ENCODE data around the gene AMH.

The AMH gene

DNA sequence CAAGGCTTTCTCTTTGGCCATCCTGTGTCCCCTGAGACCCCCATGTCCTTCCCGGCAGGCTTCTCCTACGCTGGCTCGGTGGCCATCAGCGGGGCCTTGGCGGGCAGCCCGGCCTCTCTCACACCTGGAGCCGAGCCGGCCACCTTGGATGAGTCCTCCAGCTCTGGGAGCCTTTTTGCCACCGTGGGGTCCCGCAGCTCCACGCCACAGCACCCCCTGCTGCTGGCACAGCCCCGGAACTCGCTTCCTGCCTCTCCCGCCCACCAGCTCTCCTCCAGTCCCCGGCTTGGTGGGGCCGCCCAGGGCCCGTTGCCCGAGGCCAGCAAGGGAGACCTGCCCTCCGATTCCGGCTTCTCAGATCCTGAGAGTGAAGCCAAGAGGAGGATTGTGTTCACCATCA is 27.2 kb upstream of the AMH start:
- no peak for DNase-seq

DNA sequence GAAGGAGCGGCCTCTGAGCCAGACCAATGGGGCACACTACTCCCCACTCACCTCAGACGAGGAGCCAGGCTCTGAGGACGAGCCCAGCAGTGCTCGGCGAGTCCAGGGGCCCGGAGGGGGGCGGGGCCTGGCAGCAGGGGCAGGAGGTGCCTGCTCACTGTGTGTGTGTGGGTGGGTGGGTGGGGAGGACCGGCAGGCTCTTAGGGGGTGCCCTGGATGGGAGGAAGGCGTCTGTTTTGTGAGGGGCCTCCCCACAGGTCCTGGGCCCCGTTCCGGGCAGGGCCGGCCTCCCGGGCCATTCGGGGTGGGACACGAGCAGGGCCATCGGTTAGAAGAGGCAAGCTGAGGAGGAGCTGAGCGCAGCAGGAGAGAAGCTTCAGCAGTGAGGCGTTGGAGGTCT is 25.7 kb upstream of the AMH start:
- no peak for DNase-seq

DNA sequence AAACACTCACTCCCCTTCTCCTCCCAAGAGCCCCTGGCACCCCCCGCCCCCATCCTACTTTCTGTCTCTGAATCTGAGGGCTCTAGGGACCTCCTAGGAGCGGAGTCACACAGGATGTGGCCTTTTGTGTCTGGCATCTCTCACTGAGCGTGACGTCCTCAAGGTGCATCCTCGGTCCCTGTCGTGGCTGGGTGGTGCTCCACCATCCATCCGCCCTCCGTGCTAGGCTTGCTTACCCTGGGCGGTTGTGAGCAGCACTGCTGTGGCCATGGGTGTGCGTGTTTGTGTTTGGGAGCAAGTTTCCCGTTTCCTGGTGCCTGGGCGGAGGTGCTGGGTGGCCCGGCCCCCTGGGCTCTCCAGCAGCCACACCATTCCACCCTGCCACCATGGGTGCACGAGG is 25.2 kb upstream of the AMH start:
- no peak for DNase-seq

DNA sequence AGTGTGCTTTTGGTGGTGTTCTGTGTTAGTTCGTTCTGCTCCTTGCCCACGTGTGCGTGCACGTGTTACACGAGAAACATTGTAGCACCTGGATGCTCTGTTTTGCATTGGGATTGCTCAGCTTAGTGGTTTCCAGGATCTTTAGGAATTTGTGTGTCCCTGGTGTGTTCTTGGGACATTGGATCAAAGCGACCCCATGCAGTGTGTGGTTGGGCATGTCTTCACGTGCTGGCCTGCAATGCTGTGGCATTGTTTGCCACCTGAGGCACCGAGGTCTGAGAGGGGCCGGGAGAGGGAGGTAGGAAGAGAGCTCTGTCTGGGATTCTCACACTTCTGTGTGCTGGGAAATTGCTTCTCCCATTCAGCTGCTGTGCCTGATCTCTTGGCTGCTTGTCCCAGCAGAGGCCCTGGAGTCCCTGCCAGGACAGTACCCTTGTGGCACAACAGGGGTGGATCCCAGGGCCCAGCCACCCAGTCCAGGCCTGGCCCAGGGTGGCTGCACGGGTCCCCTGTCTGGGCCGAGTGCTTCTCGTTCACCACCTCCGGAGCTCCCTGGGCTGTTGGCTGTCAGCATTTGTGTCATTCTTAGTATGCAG is 24.3 kb upstream of the AMH start:
- no peak for DNase-seq

DNA sequence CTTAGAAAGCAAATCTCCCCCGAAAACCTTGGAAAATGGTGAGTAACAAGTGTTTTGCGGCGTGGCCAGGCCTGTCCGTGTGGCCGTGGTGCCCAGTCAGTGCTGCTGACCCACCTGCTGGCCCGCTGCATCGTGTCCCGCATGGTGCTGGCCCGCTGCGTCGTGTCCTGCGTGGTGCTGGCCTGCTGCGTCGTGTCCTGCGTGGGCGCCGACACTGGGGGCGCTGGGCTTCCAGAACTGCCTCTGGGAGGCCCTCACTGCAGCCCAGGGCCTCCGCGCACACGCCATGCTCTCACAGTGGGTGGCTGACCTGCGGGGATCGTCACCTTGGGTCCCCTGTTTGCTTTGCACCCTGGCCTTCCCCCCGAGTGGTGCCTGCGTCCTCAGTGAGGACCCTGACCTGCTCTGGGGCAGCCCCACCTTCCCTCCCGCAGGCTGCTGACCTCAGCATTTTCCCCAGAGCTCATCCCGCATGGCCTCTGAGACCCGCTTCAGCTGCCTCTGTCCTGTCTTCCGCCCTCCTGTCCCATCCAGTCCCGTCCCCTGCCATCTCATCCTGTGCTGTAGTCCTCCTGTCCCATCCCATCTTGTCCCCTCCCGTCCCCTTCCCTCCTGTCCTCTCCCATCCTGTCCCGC is 23.6 kb upstream of the AMH start:
- no peak for DNase-seq

DNA sequence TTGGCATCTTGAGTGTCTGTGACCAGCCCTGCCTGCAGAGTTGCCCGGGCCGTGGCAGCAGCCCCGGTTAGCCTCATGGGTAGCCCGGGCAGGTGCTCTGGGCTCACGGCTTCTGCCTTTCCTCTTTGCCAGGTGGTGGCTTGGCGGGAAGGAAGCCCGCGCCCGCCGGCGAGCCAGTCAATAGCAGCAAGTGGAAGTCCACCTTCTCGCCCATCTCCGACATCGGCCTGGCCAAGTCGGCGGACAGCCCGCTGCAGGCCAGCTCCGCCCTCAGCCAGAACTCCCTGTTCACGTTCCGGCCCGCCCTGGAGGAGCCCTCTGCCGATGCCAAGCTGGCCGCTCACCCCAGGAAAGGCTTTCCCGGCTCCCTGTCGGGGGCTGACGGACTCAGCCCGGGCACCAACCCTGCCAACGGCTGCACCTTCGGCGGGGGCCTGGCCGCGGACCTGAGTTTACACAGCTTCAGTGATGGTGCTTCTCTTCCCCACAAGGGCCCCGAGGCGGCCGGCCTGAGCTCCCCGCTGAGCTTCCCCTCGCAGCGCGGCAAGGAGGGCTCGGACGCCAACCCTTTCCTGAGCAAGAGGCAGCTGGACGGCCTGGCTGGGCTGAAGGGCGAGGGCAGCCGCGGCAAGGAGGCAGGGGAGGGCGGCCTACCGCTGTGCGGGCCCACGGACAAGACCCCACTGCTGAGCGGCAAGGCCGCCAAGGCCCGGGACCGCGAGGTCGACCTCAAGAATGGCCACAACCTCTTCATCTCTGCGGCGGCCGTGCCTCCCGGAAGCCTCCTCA is 22.9 kb upstream of the AMH start:
- no peak for DNase-seq

DNA sequence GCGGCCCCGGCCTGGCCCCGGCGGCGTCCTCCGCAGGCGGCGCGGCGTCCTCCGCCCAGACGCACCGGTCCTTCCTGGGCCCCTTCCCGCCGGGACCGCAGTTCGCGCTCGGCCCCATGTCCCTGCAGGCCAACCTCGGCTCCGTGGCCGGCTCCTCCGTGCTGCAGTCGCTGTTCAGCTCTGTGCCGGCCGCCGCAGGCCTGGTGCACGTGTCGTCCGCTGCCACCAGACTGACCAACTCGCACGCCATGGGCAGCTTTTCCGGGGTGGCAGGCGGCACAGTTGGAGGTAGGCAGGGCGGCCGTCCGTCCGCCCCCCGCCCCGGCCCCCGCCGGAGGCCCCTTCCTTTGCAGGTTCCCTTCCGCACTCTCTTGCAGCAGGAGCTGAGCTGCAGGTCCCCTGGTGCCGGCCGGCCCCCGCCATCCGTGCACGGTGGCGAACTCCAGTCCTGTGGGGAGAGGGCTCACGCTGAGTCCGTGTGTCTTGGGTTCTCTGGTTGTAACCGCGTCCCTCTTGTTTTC is 22.2 kb upstream of the AMH start:
- DNase-seq = no peak

DNA sequence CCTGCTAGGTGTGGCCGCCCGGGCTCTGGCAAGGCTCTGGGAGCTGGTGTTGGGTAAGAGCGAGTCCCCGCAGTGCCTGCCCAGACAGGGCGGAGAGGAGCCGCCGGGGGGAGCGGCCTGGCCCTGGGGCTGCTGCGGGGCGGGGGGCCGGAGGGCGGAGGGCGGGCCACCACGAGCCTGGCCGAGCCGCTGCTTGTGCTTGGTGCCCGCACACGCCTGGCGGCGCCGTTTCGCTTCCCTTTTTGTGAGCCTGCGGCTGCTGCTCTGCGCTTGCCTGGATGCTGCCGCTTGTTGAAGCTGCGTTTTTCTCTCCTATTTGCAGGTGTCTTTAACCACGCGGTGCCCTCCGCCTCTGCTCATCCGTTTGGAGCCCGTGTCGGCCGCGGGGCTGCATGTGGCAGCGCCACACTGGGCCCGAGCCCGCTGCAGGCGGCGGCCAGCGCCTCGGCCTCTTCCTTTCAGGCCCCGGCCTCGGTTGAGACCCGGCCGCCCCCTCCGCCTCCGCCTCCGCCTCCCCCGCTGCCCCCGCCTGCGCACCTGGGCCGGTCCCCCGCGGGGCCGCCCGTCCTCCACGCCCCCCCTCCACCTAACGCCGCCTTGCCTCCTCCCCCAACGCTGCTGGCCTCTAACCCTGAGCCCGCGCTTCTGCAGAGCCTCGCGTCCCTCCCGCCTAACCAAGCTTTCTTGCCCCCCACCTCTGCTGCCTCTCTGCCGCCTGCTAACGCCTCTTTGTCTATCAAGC is 21.5 kb upstream of the AMH start:
- no peak for DNase-seq

DNA sequence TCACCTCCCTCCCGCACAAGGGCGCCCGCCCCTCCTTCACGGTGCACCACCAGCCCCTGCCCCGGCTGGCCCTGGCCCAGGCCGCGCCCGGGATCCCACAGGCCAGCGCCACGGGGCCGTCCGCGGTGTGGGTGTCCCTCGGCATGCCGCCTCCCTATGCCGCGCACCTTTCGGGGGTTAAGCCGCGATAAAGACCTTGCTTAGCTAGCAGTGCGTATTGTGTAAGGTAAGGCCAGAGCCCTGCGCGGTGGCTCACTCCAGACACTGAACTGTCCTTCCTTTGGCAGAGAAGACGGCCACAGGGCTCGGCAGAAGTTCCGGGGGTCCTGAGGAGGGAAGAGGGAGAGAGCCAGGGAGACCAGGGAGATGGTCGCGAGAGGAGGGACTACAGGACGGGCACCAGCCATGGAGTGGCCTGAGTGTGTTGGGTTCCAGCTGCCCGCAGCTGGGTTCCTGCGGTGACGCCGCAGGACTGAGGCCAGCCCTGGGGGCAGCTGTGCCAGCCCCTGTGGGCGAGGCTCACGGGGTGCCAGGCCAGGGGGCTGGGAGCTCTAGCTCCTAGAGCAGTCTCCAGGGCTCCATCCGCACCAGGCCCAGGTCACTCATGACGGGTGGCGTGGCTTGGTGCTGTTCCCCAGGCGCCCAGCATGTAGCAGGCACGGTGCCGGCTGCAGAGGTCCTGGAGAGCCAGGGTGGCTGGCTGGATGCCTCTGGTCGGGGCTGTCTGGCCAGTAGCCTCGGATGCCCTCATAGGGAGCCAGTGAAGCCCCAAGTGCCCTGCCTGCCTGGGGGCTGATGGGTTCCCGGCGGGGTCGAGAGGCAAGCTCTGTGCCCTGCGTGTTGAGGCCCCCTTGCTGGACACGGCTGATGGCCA is 20.7 kb upstream of the AMH start:
- DNase-seq = no peak

DNA sequence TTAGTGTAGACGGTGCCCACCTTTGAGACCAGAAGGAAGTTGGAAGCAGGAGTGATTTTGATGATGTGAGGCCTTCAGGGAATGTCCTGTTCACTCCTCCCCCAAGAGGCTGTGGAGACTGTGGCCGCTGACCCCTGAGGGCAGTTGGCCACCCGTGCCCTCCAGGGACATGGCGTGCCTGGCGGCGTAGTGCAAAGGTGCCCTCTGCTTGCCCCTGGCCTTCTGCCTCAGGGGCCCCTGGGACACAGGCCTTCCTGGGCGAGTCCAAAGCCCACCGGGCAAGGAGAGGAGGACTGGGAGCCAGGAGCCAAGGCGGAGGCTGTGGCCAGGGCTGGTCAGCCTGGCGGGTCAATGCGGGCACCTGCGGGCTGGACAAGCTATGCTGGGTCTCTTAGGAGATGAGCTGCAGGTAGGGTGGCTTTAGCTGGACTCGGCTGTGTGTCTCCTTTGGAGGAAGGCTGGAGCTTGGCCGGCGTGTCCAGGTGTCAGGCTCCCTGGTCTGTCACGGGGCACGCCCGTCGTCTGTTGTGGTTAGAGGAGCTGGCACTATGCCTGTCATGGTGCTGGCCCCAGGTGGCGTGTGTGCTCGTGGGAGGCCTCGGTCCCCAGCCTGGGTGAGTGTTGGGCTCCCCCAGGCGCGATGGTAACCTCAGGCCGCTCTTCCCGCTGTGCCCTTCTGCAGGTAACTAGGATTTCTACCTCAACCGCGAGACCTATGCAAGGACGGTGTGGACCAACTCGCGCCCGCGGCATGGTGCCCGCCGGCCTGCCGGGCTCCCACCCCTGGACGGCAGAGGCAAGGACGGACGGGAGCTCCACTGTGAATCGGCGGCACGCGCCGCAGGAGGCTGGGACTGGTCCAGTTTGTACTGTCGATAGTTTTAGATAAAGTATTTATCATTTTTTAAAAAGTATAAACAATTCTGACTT is 19.8 kb upstream of the AMH start:
- DNase-seq = no peak

DNA sequence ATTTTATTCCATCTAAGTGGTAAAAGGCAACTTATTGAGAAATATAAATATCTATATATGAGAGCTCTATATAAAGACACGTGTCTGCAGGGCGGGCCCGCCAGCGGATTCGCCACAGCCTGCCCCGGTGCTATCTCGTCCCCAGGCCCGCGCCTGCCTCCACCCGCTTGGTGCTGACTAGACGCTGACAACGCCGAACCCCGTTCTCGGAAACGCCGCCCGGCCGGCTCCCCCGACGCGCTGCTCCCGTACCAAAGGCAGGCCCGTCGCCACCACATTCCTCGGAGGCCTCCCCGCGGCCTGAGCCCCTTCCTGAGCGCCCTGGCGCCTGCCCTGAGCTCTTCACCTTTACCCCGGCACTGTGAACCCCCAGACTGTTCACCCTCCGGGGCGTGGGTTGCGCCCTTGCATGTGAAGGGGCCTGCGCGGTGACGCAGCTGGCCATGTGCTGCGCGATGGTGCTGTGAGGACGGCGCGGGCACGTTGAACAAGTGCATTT is 19.0 kb upstream of the AMH start:
- no peak for DNase-seq

DNA sequence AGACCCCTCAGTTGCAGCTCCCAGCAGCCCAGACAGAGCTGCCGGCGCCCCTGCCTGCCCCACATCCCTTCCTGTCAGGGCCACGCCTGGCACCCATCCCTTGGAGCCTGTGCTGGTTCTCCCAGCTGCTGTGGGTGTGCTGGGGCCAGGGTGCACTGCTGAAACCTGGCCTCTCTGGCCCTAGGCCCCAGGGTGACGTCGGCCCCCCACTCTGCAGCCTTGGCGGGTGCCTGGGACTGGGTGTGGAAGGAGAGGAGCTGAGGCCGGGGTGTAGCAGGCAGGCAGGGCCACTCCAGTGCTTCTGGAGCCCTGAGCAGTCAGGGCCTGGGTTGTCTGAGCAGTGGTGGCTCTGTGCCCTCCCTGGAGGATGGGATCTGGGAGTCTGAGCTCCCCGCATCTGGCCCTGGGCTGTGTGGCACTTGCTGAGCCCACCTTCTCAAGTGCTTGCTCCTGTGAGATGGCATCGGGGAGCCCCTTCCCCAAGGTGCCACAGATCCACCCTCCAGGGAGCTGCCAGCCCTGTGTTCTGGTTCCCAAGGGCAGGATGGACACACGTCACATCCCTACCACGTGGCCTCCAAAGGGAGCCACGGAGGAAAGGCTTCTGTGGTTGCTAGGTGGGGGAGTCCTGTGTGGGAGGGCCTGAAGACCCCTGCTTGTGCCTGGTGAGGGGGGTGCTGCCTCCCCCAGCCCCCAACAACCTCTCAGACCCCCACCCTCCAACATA is 18.2 kb upstream of the AMH start:
- DNase-seq = no peak

DNA sequence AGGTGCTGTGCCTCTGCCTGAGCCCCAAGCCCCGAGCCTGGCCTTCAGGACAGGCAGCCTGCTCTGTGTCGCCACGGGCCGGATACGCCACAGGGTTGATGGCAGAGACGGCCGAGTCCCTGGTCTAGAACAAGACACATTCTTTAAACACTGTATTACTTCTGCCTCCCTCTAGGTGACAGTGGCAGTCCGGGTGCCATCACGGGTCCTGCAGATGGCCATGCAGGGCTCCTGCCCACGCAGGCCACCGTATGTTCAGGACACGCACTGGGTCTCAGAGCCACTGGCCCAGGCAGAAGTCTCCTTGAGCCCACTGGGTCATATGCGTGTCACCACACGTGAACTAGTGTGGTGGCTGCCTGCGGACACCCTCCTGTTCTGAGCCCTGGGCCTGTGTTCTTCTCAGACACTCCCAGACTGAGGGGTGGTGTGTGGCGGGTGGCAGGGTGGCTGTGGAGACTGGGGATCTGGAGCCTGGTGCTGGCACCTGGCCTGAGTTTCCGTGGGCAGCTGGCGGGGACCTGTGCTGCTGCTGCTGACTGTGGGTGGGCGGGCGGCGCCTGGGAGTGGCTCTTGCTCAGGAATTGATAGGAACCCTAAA is 17.4 kb upstream of the AMH start:
- no peak for DNase-seq

DNA sequence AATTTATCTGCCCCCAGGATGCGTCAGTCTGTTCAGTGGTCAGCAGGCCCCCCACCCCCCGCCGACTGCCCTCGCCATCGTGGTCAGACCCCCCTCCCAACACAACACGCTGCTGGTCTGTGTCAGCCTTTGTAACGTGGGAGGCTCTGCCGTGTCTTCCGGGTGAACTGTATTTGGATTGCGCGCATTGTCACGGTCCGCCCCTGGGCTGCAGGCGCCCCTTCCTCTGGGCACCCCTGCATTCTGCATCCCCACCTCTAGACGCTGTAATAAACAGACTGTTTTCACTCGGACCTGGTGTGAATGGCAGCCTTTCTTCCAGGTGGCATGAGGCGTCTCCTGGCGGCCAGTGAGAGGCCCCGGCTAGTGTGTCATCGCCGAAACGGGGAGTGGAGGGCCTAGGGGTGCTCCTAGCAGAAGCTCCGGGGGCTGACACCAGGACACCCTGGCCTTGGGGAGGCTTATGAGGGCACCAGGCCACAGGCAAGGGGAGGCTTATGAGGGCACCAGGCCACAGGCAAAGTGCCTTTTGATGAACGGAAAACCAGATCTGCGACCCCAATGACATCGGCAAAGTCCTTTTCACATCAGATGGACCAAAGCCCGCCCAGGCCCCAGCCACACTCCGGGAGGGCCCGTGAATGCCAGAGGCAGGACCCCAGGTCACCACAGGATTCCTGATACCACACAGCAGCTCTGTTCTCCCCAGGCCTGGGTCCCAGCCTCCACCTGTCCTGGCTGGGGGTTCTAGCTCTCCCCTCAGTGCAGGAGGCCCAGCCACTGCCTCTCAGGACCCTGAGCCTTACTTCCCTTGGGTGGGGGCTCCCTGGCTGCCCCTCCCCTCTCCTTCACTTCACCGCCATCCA is 16.6 kb upstream of the AMH start:
- no peak for DNase-seq

DNA sequence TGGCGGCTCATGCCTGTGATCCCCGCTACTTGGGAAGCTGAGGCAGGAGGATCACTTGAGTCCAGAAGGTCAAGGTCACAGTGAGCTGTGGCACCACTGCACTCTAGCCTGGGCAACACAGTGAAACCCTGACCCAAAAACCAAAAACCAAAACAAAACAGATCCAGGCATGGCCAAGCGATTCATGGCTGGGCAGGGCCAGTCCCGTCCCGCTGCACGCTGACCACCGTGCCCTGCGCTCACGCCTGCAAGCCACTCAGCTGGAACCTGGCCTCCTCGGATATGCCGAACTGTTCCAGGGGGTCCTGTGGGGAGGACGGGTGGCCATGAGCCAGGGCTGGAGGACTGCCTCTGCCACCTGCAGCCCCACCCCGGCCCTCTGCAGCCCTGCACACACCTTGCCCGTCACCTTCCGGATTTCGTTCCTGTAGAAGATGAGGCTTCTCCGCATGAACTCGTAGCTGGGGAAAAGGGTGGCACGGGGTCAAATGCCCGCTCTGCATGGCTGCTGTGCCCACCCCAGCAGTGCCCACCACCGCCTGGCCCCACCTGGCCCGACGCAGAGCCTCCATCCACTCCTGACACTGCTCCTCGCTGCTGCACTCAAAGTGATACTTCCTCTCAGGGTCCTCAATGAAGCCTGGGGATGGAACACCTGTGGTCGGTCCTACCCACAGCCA is 15.4 kb upstream of the AMH start:
- DNase-seq = no peak

DNA sequence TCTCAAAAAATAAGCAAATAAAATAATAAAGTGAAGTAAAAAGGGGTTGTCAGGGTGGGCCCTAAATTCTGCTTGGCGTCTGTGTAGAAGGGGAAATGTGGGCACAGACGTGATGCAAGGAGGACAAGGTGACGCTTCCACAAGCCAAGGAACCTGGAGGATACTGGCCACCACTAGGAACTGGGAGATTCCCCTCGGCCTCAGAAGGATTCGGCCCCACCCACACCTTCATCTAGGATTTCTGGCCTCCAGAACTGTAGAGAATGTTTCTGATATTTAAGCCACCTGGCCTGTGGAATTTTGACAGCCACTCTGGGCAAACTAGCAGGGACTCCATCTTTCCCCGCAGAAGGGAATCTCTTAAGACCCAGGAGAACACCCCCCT is 14.1 kb upstream of the AMH start:
- DNase-seq = no peak

DNA sequence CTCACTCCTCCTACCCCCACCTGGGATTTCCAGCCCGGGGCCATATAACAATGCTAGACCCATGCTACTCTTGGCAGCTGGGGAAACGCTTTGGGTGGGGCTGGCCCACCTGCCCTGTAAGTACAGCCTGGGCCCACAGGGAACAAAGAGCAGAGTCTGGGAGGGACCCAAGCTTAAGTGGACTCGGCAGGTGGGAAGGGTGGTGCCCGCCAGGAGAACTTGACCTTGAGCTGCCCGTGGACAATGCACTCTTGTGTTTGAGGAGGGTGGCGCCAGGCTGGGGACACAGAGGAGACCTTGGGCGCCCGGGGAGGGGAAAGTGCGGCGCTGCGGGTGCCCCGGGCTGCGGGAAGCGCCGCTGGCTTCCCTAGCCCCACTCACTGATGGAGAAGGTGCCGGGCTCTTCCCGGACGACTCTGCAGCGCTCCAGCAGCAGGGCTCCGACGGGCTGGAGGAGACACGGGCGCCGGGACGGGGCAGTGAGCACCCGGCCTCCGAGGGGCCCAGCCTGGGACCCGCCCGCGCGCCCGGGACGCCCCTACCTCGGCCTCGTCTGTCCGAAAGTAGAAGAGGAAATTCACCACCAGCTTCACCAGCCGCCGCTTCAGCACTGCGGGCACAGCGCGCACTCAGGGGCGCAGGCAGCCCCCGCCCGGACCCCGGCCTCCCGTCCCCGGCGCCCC is 13.6 kb upstream of the AMH start:
- DNase-seq = peak; percentile 43

DNA sequence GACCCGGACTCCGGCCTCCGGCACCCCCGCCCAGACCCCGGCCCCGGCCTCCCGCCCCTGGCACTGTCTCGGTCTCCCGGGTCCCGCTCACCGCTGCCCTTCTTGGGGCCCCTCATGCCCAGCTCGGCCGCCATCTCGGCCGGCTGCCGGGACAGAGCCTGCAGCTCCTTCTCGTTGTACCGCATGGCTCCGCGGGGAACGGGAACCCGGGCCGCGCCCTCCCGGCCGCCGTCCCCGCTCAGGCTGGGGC is 13.1 kb upstream of the AMH start:
- no peak for DNase-seq

Data from stimulated activated CD4-positive, alpha-beta T cell treated with anti-CD3 and anti-CD28 coated beads, Interleukin-4, amount 100 ng/mL, for 1 hour (primary cell).